ENCODE results near the gene MAP4K2. TPM values are rescaled to one million over a fixed set of nuclear protein-coding genes. Genes with fewer than 3 reads are reported as not detected.

The MAP4K2 gene
- total RNA-seq, 2 experiments from 2014 or later = 86.6 to 91.2 TPM

DNA sequence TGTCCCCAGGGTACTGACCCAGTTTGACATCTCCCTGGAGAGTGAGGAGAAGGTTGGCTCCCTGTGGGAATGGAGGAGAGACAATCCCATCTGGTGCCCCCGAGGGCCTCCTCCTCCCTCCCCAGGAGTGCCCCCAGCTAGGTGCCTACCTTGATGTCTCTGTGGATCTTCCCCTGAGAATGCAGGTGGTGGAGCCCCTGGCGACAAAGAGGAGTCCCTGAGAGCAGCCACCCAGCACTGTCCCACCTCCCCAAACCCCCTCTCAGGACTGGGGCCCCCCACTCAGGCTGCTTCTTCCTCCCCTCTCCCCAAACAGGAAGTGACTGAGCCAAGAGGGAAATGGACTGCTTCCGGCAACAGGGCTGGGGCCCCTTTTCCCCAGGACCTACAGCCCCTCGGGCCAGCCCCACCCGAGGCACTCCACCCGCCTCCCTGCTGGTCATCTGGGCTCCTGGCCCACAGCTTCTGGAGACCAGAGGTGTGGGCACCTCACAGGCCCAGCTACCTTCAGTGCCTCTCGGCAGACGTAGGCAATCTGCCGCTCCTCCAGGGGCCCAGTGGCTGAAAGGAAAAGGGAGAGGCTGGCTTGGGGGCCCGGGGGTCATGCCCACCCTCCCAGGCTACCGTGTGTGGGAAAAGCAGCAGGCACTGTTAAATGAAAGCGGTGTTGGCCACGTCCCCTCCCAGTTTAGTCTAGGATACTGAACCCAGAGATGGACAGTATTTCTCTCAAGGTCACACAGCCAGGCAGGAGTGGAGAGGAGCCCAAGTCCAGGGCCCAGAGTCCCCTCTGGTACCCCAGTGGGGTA lies 1.2 kb downstream of the MAP4K2 start:
- Mint-ChIP-seq H3K27ac (peak overlapping the region; percentile 85), H3K36me3 (ENCODE audit: low read depth) (peaks cover 36% of the 10 kb centered on the region), H3K4me1 (peaks cover 32% of the 10 kb centered on the region), H3K27me3 (no peaks in the 10 kb centered on the region), H3K9me3 (no peaks in the 10 kb centered on the region), H3K4me3 (peak overlapping the region; percentile 79)
- CTCF ChIA-PET = interaction anchor here (0.9 to 1.0 kb wide), 2 partner anchors 7 to 35 kb away, joined by 3 read pairs; no protein-coding TSS in a partner anchor
- POLR2A ChIA-PET = no interaction called here
- DNase-seq = no peak

DNA sequence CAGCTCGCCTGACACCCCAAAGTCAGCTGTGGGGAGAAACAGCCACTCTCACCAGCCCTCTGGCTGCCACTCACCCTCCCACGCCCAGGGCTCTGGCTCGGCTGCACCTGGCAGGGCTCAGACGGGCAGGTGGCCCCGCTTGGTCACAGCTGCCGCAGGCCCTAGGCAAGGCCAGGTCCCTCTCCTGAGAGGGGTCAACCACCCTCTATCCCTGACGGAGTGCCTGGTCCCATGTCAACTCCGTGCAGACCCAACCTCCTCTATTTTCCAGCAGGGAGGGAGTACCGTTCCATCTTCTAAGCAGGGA lies 1.9 kb downstream of the MAP4K2 start:
- CTCF ChIA-PET = interaction anchor here (0.8 to 1.7 kb wide), 2 partner anchors 20 to 56 kb away, joined by 3 to 5 read pairs; no protein-coding TSS in a partner anchor
- H3K36me3 Mint-ChIP-seq (ENCODE audit: low read depth) = peaks cover 34% of the 10 kb centered on the region
- H3K27me3 Mint-ChIP-seq = no peaks in the 10 kb centered on the region
- H3K4me1 Mint-ChIP-seq = peaks cover 39% of the 10 kb centered on the region
- DNase-seq = no peak
- H3K27ac Mint-ChIP-seq = peak overlapping the region; percentile 85
- POLR2A ChIA-PET = no interaction called here
- peak overlapping the region; percentile 79 for H3K4me3 Mint-ChIP-seq
- H3K9me3 Mint-ChIP-seq = no peaks in the 10 kb centered on the region

DNA sequence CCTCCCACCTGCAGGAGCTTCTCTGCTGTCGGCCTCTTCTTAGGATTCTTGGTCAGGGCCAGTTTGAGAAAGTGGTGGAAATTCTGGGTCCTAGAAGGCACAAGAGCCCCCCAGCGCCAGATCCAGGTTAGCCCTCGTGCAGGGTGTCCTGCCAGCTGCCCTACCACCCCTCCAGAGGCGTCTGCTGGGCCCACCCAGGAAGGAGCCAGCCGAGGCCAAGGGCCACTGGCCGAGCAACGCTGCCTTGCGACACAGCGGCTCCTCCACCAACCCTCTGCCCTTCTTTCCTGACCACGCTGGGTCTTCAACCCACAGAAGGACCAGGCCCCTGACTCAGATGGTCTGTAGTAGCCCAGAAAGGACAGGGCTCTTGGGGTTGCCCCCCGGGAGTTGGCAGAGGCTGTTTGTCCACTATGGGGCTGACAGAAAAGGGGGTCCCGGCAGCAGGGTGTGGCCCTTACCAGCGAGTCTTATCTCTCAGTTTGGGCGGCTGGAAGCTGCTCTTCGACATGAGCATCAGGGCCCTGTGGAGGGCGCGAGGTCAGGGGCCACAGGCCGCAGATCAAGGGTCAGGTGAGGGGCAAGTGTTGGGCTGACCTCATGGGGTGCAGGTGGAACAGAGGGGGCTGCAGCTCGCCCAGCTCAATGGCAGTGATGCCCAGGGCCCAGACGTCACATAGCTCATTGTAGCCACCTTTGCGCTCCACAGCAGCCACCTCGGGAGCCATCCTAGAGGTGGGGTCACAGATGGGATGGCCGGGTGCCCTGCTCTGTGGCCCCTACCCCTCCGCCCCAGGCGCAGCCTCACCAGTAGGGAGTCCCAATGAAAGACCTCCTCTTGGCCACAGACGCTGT lies 2.5 kb downstream of the MAP4K2 start:
- DNase-seq = no peak
- Mint-ChIP-seq H3K4me3 (peak overlapping the region; percentile 79), H3K9me3 (no peaks in the 10 kb centered on the region), H3K4me1 (peaks cover 43% of the 10 kb centered on the region), H3K27me3 (no peaks in the 10 kb centered on the region), H3K36me3 (ENCODE audit: low read depth) (peaks cover 33% of the 10 kb centered on the region), H3K27ac (peak overlapping the region; percentile 85)
- CTCF ChIA-PET = interaction anchor here (0.8 to 1.7 kb wide), 3 partner anchors 10 to 56 kb away, joined by 3 to 5 read pairs (median 4); no protein-coding TSS in a partner anchor
- POLR2A ChIA-PET = no interaction called here

DNA sequence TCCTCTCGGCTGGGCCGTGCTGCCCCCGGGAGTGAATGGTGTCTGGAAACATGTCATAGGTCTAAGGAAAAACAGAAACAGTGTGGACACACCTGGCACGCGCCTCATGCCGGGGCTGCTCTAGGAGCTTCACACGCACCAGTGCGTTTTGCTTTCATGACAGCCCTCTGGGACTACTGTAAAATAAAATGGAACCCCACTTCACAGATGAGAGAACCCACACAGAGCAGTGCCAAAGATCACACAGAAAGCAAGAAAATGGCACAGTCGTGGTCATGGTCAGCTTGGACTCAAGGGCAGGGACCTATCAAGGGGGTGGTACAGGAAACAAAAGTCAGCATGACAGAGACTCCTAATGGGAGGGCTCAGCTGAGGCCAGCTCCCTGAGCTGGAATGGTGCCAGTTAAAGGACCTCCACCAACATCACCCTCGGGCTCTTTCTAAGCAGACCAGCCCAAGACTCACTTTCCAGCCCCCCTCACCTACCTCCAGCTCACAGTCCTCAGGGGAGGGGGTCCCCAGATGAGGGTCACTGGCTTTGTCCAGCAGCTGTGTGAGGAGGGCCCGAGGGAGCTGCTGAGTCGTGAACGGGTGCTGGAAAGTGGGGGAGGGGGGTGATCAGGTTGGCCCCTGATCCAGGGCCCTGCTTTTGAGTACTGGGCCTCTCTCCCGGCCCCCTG lies 3.3 kb downstream of the MAP4K2 start:
- H3K27ac Mint-ChIP-seq = no peak overlapping the region
- no peak for DNase-seq
- peaks cover 28% of the 10 kb centered on the region for H3K36me3 Mint-ChIP-seq (ENCODE audit: low read depth)
- H3K27me3 Mint-ChIP-seq = no peaks in the 10 kb centered on the region
- ChIA-PET POLR2A (no interaction called here), CTCF (interaction anchor here (1.0 to 1.7 kb wide), 3 partner anchors 9 to 18 kb away, joined by 3 to 5 read pairs (median 4); no protein-coding TSS in a partner anchor)
- H3K9me3 Mint-ChIP-seq = no peaks in the 10 kb centered on the region
- H3K4me3 Mint-ChIP-seq = no peak overlapping the region
- peaks cover 49% of the 10 kb centered on the region for H3K4me1 Mint-ChIP-seq

DNA sequence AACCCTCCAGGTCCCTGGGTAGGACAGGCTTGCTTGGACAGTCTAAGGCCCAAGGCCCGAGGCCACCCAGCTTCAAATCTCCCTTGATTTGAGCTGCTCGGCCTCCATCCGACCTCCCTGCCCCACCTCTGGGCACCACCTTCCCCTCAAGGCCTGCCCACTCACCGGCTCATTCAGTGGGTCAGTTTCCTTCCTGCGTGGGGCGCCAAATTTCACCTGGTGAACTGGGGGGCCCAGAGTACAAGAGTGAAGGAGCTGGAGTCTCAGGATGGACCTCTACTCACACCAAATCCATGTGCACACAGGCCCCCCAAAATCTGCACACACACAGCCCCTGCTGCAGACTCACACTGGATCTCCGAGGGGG lies 3.8 kb downstream of the MAP4K2 start:
- no peaks in the 10 kb centered on the region for H3K27me3 Mint-ChIP-seq

DNA sequence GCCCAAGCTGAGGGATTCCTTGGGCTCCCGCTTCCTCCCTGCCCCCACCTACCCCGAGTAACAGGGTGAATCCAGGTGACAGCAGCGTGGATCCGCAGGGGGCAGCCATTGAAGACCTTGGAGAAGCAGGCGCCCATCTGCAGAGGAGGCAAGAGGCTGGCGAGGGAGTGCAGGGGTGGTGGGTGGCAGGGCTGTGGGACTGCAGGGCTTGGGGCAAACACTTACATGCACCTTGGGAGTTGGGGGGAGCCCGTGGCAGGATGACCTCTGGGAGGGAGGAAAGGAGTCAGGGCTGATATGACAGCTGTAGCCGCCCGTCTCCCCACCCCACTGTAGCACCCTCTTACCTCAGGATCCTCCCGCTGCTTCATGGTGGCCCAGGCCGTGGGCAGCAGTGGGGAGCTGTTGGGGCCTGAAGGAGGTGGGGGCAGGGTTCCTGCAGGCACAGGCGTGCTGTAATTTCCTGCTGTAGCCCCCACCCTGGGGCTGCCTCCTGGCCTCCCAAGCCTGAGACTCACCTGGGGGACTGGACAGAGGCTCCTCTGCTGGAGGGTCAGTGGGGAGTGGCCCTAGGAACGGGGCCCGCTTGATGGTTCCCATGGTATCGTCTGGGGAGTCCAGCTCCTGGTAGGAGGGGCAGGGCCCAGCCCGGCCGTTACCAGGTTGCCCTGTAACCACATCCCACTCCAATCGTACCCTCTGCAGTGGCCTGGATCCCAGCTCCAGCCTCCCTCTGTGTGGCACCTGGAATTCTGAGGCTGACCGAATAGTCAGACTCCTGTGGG lies 6.1 kb downstream of the MAP4K2 start:
- Mint-ChIP-seq H3K4me1 (peaks cover 48% of the 10 kb centered on the region), H3K27ac (no peak overlapping the region), H3K4me3 (no peak overlapping the region), H3K36me3 (ENCODE audit: low read depth) (peaks cover 29% of the 10 kb centered on the region), H3K27me3 (no peaks in the 10 kb centered on the region), H3K9me3 (no peaks in the 10 kb centered on the region)
- ChIA-PET CTCF (interaction anchor here (0.6 to 1.6 kb wide), 3 partner anchors 10 to 12 kb away, joined by 3 to 4 read pairs (median 3); no protein-coding TSS in a partner anchor), POLR2A (no interaction called here)
- no peak for DNase-seq

More for the DNA sequence above, 3.8 kb downstream of the MAP4K2 start:
- DNase-seq = no peak
- no peak overlapping the region for H3K4me3 Mint-ChIP-seq
- H3K4me1 Mint-ChIP-seq = peaks cover 51% of the 10 kb centered on the region
- no peak overlapping the region for H3K27ac Mint-ChIP-seq
- H3K9me3 Mint-ChIP-seq = no peaks in the 10 kb centered on the region
- POLR2A ChIA-PET = no interaction called here
- CTCF ChIA-PET = interaction anchor here (1.0 to 1.1 kb wide), 2 partner anchors 9 to 11 kb away, joined by 3 to 4 read pairs; no protein-coding TSS in a partner anchor
- H3K36me3 Mint-ChIP-seq (ENCODE audit: low read depth) = peaks cover 28% of the 10 kb centered on the region

DNA sequence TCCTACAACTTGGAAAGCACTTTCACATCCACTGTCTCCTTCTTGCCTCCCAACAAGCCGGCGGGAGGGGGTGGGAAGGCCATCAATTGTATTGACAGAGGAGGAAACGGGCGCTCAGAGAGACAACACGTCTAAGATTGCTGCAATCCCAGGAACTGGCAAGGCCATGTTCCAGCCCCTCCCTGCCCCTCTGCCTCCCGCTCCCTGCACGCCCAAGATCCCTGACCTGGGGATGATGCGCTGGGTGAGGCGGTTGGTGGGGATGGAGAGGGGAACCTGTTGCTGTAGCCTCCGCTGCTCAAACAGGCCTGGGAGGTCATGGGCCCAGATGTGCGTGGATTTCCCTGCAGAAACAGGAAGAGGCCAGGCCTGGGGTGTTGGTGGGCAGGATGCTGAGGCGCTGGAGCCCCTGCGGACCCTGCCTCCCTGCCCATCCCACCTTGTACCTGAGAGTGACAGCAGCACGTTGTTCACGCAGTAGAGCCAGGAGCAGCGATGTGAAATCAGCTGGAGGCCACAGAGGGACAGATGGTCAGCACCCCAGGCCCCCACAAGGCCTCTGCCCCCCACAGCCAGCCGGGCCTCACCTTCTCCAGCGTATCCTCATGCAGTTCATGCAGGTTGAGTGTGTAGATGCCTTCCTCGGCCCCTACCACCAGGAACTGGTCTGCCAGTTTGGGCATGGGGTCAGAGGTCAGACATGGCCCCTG lies 6.8 kb downstream of the MAP4K2 start:
- Mint-ChIP-seq H3K4me3 (no peak overlapping the region), H3K9me3 (no peaks in the 10 kb centered on the region), H3K36me3 (ENCODE audit: low read depth) (peaks cover 31% of the 10 kb centered on the region), H3K27ac (no peak overlapping the region), H3K4me1 (peaks cover 42% of the 10 kb centered on the region), H3K27me3 (no peaks in the 10 kb centered on the region)
- ChIA-PET POLR2A (no interaction called here), CTCF (interaction anchor here (0.5 to 0.6 kb wide), 2 partner anchors 10 to 23 kb away, joined by 3 to 5 read pairs; no protein-coding TSS in a partner anchor)
- DNase-seq = no peak

DNA sequence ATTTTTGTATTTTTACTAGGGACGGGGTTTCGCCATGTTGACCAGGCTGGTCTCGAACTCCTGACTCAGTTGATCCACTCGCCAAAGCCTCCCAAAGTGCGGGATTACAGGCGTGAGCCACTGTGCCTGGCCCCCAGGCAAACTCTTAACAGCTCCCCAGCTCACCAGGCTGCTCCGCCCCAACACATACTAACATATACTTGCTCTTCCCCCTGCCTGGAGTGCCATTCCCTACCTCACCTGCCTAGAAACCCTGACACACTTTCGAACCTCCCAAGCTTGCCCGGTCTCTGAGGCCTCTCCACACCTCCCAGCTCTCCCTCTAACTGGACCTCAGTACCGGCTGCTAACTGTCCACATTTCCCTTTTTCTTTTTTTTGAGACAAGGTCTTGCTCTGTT lies 8.5 kb downstream of the MAP4K2 start:
- CTCF ChIA-PET = interaction anchor here (1.1 to 1.4 kb wide), 2 partner anchors 8 to 16 kb away, joined by 3 read pairs; partner anchors contain the start of gene SF1
- Mint-ChIP-seq H3K36me3 (ENCODE audit: low read depth) (peaks cover 26% of the 10 kb centered on the region), H3K9me3 (no peaks in the 10 kb centered on the region), H3K27ac (no peak overlapping the region), H3K4me1 (peaks cover 34% of the 10 kb centered on the region), H3K27me3 (no peaks in the 10 kb centered on the region), H3K4me3 (no peak overlapping the region)
- POLR2A ChIA-PET = no interaction called here
- no peak for DNase-seq

DNA sequence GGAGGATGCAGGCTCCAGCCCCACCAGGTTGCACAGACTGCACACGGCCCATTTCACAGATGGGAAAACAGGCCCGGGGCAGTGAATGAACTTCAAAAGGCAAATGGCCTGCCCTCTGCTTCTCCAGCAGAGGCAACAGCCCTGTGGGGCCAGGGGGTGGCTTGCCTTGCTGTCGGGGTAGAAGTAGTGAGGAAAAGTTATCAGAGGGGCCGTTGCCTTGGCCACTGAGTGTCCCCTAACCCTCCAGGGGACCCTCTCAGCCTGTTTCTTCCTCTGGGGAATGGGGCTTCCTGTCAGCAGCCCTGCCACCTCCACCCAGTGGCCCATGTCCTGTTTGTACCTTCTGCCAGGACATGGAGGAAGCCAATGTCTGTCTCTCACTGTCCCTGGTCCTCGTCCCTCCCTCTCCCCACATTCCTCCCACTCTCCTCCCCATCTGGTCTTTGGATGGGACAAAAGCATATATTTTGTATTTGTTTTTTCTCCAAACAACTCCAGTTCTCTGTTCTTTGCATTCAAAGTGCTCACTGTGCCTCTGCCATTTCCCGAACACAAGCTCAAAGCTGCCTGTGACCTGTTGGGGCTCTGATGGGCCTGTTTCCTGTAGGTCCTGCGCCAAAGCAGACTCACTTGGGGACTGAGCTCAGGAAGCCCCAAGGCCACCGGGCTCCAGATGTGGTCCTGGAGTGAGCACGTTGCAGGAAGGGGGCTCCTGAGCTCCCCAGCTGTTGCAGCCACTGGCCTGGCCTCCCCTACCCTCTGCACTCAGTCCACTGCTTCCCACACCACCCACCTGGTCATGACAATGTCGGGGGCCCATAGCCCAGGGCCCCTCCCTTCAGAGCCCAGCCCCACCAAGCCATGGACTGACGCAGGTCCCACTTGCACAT lies 9.5 kb downstream of the MAP4K2 start:
- Mint-ChIP-seq H3K36me3 (ENCODE audit: low read depth) (peaks cover 20% of the 10 kb centered on the region), H3K27me3 (no peaks in the 10 kb centered on the region), H3K9me3 (no peaks in the 10 kb centered on the region), H3K27ac (peak overlapping the region; percentile 80), H3K4me3 (no peak overlapping the region), H3K4me1 (peaks cover 29% of the 10 kb centered on the region)
- CTCF ChIA-PET = interaction anchor here (0.6 to 1.4 kb wide), 3 partner anchors 9 to 91 kb away, joined by 3 read pairs; partner anchors contain the start of gene SF1
- POLR2A ChIA-PET = interaction anchor here (0.5 to 0.7 kb wide), 2 partner anchors 18 to 21 kb away, joined by 3 to 8 read pairs; no protein-coding TSS in a partner anchor
- DNase-seq = no peak

DNA sequence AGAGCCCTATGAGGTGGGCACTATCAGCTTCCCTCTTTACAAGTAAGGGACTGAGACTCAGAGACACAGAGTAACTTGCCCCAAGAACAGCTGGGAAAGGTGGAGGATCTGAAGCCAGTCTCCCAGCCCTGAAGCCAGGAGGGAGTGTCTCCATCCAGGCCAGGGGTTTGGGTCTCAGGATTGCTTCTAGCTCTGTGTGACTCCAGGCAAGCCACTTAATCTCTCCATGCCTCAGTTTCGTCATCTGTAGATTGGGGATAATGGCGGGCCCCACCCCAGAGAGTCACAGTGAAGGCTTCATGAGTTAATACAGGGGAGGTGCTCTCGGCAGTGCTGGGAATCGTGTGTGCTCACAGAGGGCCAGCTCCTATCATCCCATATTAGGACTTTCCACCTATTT lies 10.5 kb downstream of the MAP4K2 start:
- Mint-ChIP-seq H3K4me3 (no peak overlapping the region), H3K27ac (peak overlapping the region; percentile 31), H3K27me3 (no peaks in the 10 kb centered on the region), H3K36me3 (ENCODE audit: low read depth) (peaks cover 22% of the 10 kb centered on the region), H3K4me1 (peaks cover 32% of the 10 kb centered on the region), H3K9me3 (no peaks in the 10 kb centered on the region)
- DNase-seq = no peak
- POLR2A ChIA-PET = interaction anchor here (0.7 kb wide), 1 partner anchor 20 kb away, joined by 8 read pairs; no protein-coding TSS in a partner anchor
- CTCF ChIA-PET = interaction anchor here (0.5 to 0.8 kb wide), 2 partner anchors 27 to 96 kb away, joined by 3 to 5 read pairs; no protein-coding TSS in a partner anchor

All from activated CD4-positive, alpha-beta T cell treated with anti-CD3 and anti-CD28 coated beads, Interleukin-2, amount 10 ng/mL, durations not matched to agents 7 days and 5 days (primary cell).